HCT116 (cell line): ENCODE results near the gene IDS. TPM values are rescaled to one million over a fixed set of nuclear protein-coding genes. Genes with fewer than 3 reads are reported as not detected.
A peak's percentile ranks its signal among the peaks of the same experiment; 100 is the strongest.

Experiments used
- ATAC-seq: fragments of 200-7000 bp; cut with Tn5 transposase; 2 replicates; pipeline ENCODE4 v1.9.1; 2020; ENCODE audit warnings: mild to moderate bottlenecking, moderate library complexity
- BruUV-seq: library from RNA; stranded (reverse); fragments of 400-500 nt; replicated peaks from 2 replicates; lab custom pipeline; 2021; lab: Mats Ljungman, UMichigan
- CTCF ChIA-PET: fragments of 300-600 bp; sonication (Branson Sonifier 250); formaldehyde crosslinking; loops from one replicate; lab custom pipeline; 2021; ENCODE audit warnings: antibody characterized with exemption; lab: Charles Lee
- POLR2A ChIA-PET: fragments of 300-600, 350-600 bp; sonication (Branson Sonifier 250); formaldehyde crosslinking; loops from one replicate; lab custom pipeline; 2021; ENCODE audit warnings: antibody characterized with exemption; lab: Charles Lee
- RAD21 ChIA-PET, 2 experiments: fragments of 300-600 bp; sonication (Branson Sonifier 250); formaldehyde crosslinking; loops; one replicate each; lab custom pipeline; 2023; ENCODE audit warnings: low total read pairs in 2 of 2; ENCODE audit not compliant: uncharacterized antibody in 2 of 2, unreplicated experiment in 2 of 2, low non-redundant PET in 1 of 2; lab: Charles Lee
- DNase-seq: peaks from one replicate; pipeline ENCODE4 v3.0.0-alpha.2; 2010; ENCODE audit warnings: low read depth, low spot score
- H2AFZ ChIP-seq: fragments of 200-600 bp; shearing (Covaris generic), sonication (generic); 2 replicates; pipeline ENCODE4 v1.6.1; 2017; ENCODE audit warnings: low read depth, mixed run types, mixed read lengths, antibody characterized with exemption, low read length; ENCODE audit not compliant: poor library complexity, severe bottlenecking
- H3K27ac ChIP-seq: 2 replicates; pipeline ENCODE4 v1.5.1; 2012; ENCODE audit warnings: low read depth, low read length
- H3K27me3 ChIP-seq: fragments of 200-600 bp; sonication (generic); 2 replicates; pipeline ENCODE4 v1.6.1; 2016; ENCODE audit warnings: mixed run types, low read length, mixed read lengths; ENCODE audit not compliant: insufficient read depth
- H3K36me3 ChIP-seq, 2 experiments: fragments of 200-500 bp in 1 of 2; fragments of 200-600 bp in 1 of 2; sonication (Bioruptor generic) in 1 of 2; sonication (generic) in 1 of 2; 2 replicates each; pipeline versions ENCODE4 v1.5.1 to v1.6.1; 2014 to 2016; ENCODE audit warnings: low read length in 2 of 2, inconsistent platforms in 1 of 2, mixed read lengths in 1 of 2, mixed run types in 1 of 2; ENCODE audit not compliant: insufficient read depth in 2 of 2, control insufficient read depth in 1 of 2
- H3K4me1 ChIP-seq, 2 experiments: fragments of 200-600 bp in 1 of 2; sonication (generic) in 1 of 2; 2 replicates each; pipeline versions ENCODE4 v1.5.1 to v1.6.1; 2012 to 2017; ENCODE audit warnings: low read length in 2 of 2, inconsistent platforms in 1 of 2, mild to moderate bottlenecking in 1 of 2, mixed read lengths in 1 of 2, mixed run types in 1 of 2, moderate library complexity in 1 of 2; ENCODE audit not compliant: insufficient read depth in 2 of 2, control insufficient read depth in 1 of 2
- H3K4me2 ChIP-seq: fragments of 200-600 bp; sonication (generic); 2 replicates; pipeline ENCODE4 v1.6.1; 2017; ENCODE audit warnings: mixed run types, low read length, mixed read lengths
- H3K4me3 ChIP-seq, 2 experiments: fragments of 200-600 bp in 1 of 2; sonication (generic) in 1 of 2; replicated peaks in 1 of 2; 2 replicates each; pipeline ENCODE4 v1.5.1; 2011 to 2016; ENCODE audit warnings: low read length in 2 of 2, control low read depth in 1 of 2, low read depth in 1 of 2, mild to moderate bottlenecking in 1 of 2, mixed read lengths in 1 of 2, mixed run types in 1 of 2
- H3K79me2 ChIP-seq: fragments of 200-600 bp; sonication (generic); 2 replicates; pipeline ENCODE4 v1.6.1; 2017; ENCODE audit warnings: mild to moderate bottlenecking, mixed run types, low read length, moderate library complexity, mixed read lengths; ENCODE audit not compliant: insufficient read depth
- H3K9ac ChIP-seq: fragments of 200-600 bp; sonication (generic); 2 replicates; pipeline ENCODE4 v1.6.1; 2016; ENCODE audit warnings: low read length, mixed read lengths
- H3K9me2 ChIP-seq: fragments of 200-600 bp; sonication (generic), shearing (Covaris generic); 2 replicates; pipeline ENCODE4 v1.6.1; 2017; ENCODE audit warnings: mixed run types, mild to moderate bottlenecking, moderate library complexity; ENCODE audit not compliant: insufficient read depth
- H3K9me3 ChIP-seq, 2 experiments: fragments of 200-500 bp in 1 of 2; fragments of 200-600 bp in 1 of 2; sonication (Bioruptor generic) in 1 of 2; sonication (generic) in 1 of 2; 2 replicates each; pipeline ENCODE4 v1.6.1; 2014 to 2017; ENCODE audit warnings: low read length in 2 of 2, mixed read lengths in 2 of 2, inconsistent platforms in 1 of 2, low read depth in 1 of 2, mild to moderate bottlenecking in 1 of 2, mixed run types in 1 of 2, moderate library complexity in 1 of 2; ENCODE audit not compliant: control insufficient read depth in 1 of 2, insufficient read depth in 1 of 2
- H4K20me1 ChIP-seq: fragments of 200-600 bp; sonication (generic), shearing (Covaris generic); 2 replicates; pipeline ENCODE4 v1.6.1; 2017; ENCODE audit warnings: mixed run types, mild to moderate bottlenecking, moderate library complexity; ENCODE audit not compliant: insufficient read depth
- CBX3 ChIP-seq: IDR thresholded peaks from 2 replicates; pipeline ENCODE4 v1.6.1; 2012; ENCODE audit warnings: low read depth
- EGR1 ChIP-seq: IDR thresholded peaks from 2 replicates; pipeline ENCODE4 v1.6.1; 2012; ENCODE audit warnings: low read depth
- ELF1 ChIP-seq: IDR thresholded peaks from 2 replicates; pipeline ENCODE4 v1.6.1; 2012; ENCODE audit warnings: low read depth, borderline replicate concordance
- POLR2A ChIP-seq: IDR thresholded peaks from 2 replicates; pipeline ENCODE4 v1.7.0; 2011; ENCODE audit warnings: borderline replicate concordance; ENCODE audit not compliant: insufficient read depth, insufficient read length; ENCODE audit errors: extremely low read depth
- POLR2AphosphoS5 ChIP-seq: IDR thresholded peaks from 2 replicates; pipeline ENCODE4 v1.6.1; 2011; ENCODE audit warnings: mild to moderate bottlenecking, low read depth, low read length, moderate library complexity
- RAD21 ChIP-seq: IDR thresholded peaks from 2 replicates; pipeline ENCODE4 v1.6.1; 2012; ENCODE audit warnings: low read depth, mild to moderate bottlenecking
- SIN3A ChIP-seq: IDR thresholded peaks from 2 replicates; pipeline ENCODE4 v1.6.1; 2012; ENCODE audit warnings: low read depth
- SP1 ChIP-seq: IDR thresholded peaks from 2 replicates; pipeline ENCODE4 v1.6.1; 2012; ENCODE audit warnings: low read depth
- ZFX ChIP-seq: fragments of 450-650 bp; IDR thresholded peaks from 2 replicates; pipeline ENCODE4 v1.6.1; 2017
- ZNF274 ChIP-seq: fragments of 200-500 bp; sonication (Bioruptor generic); IDR thresholded peaks from 2 replicates; pipeline ENCODE4 v1.6.1; 2014; ENCODE audit warnings: mild to moderate bottlenecking, low read depth, low read length, inconsistent platforms
- intact Hi-C: fragments of 100-400 bp; cut with micrococcal nuclease; formaldehyde crosslinking; loops from 2 replicates; pipeline ENCODE4 v1.10.0; 2022
- total RNA-seq: library from RNA; stranded (reverse); gene quantifications from one replicate; pipeline ENCODE4 v1.2.1, GENCODE V29; 2021; ENCODE audit not compliant: unreplicated experiment
- TF ChIP-seq, protein P1 (sequence below): IDR thresholded peaks from 2 replicates; pipeline ENCODE4 v1.6.1; 2012
- TF ChIP-seq, protein P2 (sequence below): IDR thresholded peaks from 2 replicates; pipeline ENCODE4 v1.6.1; 2011; ENCODE audit warnings: mild to moderate bottlenecking, low read length, moderate library complexity; ENCODE audit not compliant: insufficient replicate concordance; ENCODE audit errors: extremely low read depth
- TF ChIP-seq, protein P3 (sequence below): IDR thresholded peaks from 2 replicates; pipeline ENCODE4 v1.6.1; 2012; ENCODE audit warnings: low read depth
- TF ChIP-seq, protein P4 (sequence below): IDR thresholded peaks from 2 replicates; pipeline ENCODE4 v1.6.1; 2012

IDS gene
- total RNA-seq, 1 experiment from 2014 or later, result 42.0 TPM

DNA sequence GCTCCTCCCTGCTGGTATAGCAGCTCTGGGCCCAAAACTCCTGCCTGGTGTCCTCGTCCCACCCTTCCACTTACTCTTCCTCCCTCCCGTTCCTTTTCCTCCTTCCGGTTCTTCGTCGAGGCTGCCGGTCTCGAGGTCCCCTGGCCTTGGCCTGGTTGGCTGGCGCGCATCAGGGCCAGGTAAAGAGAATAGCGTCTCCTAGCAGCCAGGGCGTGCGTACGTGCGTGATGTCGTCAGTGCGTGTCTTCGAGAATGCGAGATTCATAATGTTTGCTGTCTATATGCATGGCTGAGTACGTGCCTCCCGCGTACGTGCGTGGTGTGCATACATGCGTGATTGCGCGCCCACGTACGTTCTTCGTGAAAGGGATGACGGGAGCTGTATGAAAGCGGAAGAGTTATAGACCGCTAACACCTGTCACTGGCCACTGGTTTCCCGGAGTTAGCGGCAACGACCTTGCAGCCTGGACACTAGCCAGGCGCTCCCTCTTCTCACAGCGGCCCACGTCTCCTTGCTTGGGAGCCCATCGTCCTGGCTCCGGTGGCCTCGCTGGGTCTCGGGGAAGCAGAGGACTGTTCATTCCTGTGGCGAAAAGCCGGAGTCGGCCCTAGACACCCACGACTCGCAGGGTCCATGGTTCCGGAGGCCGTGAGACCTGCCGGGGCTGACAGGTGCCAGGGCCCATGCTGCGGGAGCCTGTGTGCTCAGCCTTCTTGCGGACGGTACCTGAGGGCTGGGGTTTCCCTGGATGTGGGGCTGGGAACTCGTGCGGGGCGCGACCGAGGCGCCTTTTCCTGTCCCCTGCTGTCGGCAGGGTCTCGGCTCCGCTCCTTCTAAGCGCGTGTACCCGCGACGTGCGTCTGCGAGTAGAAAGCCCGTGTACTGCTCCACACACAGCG, 35.8 kb upstream of the IDS start, which contains the start of gene EOLA1:
EOLA1 (plus strand) TSS at position 392 of the 900 bp plus-strand sequence. CDS start 4,619 bp downstream, outside the sequence.
- Histone ChIP-seq H3K27me3 (no peaks in the 10 kb centered on the region), H3K4me2 (peak within 1 kb of the TSS; percentile 83), H3K36me3 (no peaks in the 10 kb centered on the region), H3K27ac (peak within 1 kb of the TSS; percentile 74), H4K20me1 (no peaks in the 10 kb centered on the region), H3K4me3 (peak within 1 kb of the TSS; percentile 74 to 77), H3K9ac (peak within 1 kb of the TSS; percentile 66), H3K4me1 (peaks cover 3 to 4% of the 10 kb centered on the region in 2 experiments; a peak in 2 of 4 replicates), H2AFZ (no peak within 1 kb of the TSS), H3K9me2 (no peaks in the 10 kb centered on the region), H3K79me2 (peaks cover 3% of the 10 kb centered on the region; the same call in 1 of the 2 replicates), H3K9me3 (no peaks in the 10 kb centered on the region)
- intact Hi-C loops, result no loop called here
- ChIA-PET CTCF (interaction anchor here (2.5 kb wide), 1 partner anchor 409 kb away, joined by 13 read pairs; no protein-coding TSS in a partner anchor), RAD21 (interaction anchor here in 1 of 2 experiments (0.8 kb wide), 1 partner anchor 825 kb away, joined by 6 read pairs; no protein-coding TSS in a partner anchor), POLR2A (interaction anchor here (0.6 kb wide), 1 partner anchor 397 kb away, joined by 3 read pairs; the partner anchor contains the start of gene EOLA2)
- no TSS peak for BruUV-seq
- ATAC-seq (peak; percentile 80), DNase-seq (peak; percentile 90)
- TF ChIP-seq, protein P1, sequence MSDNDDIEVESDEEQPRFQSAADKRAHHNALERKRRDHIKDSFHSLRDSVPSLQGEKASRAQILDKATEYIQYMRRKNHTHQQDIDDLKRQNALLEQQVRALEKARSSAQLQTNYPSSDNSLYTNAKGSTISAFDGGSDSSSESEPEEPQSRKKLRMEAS, result peak; percentile 81
- TF ChIP-seq, protein P2, sequence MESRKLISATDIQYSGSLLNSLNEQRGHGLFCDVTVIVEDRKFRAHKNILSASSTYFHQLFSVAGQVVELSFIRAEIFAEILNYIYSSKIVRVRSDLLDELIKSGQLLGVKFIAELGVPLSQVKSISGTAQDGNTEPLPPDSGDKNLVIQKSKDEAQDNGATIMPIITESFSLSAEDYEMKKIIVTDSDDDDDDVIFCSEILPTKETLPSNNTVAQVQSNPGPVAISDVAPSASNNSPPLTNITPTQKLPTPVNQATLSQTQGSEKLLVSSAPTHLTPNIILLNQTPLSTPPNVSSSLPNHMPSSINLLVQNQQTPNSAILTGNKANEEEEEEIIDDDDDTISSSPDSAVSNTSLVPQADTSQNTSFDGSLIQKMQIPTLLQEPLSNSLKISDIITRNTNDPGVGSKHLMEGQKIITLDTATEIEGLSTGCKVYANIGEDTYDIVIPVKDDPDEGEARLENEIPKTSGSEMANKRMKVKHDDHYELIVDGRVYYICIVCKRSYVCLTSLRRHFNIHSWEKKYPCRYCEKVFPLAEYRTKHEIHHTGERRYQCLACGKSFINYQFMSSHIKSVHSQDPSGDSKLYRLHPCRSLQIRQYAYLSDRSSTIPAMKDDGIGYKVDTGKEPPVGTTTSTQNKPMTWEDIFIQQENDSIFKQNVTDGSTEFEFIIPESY, result no peak
- TF ChIP-seq, protein P3, sequence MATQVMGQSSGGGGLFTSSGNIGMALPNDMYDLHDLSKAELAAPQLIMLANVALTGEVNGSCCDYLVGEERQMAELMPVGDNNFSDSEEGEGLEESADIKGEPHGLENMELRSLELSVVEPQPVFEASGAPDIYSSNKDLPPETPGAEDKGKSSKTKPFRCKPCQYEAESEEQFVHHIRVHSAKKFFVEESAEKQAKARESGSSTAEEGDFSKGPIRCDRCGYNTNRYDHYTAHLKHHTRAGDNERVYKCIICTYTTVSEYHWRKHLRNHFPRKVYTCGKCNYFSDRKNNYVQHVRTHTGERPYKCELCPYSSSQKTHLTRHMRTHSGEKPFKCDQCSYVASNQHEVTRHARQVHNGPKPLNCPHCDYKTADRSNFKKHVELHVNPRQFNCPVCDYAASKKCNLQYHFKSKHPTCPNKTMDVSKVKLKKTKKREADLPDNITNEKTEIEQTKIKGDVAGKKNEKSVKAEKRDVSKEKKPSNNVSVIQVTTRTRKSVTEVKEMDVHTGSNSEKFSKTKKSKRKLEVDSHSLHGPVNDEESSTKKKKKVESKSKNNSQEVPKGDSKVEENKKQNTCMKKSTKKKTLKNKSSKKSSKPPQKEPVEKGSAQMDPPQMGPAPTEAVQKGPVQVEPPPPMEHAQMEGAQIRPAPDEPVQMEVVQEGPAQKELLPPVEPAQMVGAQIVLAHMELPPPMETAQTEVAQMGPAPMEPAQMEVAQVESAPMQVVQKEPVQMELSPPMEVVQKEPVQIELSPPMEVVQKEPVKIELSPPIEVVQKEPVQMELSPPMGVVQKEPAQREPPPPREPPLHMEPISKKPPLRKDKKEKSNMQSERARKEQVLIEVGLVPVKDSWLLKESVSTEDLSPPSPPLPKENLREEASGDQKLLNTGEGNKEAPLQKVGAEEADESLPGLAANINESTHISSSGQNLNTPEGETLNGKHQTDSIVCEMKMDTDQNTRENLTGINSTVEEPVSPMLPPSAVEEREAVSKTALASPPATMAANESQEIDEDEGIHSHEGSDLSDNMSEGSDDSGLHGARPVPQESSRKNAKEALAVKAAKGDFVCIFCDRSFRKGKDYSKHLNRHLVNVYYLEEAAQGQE, result no peak
- TF ChIP-seq POLR2A (peak; percentile 60), SIN3A (peak; percentile 85), POLR2AphosphoS5 (peak; percentile 48; the same call in 1 of the 2 replicates), ZNF274 (no peak), EGR1 (peak; percentile 75; the same call in 1 of the 2 replicates), ZFX (no peak), ELF1 (peak; percentile 45; the same call in 1 of the 2 replicates), CBX3 (no peak), SP1 (peak; percentile 64), RAD21 (no peak)
- TF ChIP-seq, protein P4, sequence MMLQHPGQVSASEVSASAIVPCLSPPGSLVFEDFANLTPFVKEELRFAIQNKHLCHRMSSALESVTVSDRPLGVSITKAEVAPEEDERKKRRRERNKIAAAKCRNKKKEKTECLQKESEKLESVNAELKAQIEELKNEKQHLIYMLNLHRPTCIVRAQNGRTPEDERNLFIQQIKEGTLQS, result no peak
